T-helper 1 cell treated with Interleukin-12 subunit alpha and Interleukin-12 subunit beta and Interleukin-4 antibody, amounts not matched to agents 30 μg/mL and 1 μg/mL, for 36 hours (primary cell): ENCODE results near the gene CXCR4.

ENCODE experiments used
- H3K27ac Mint-ChIP-seq: one replicate; pipeline ENCODE4 v1.8.0; 2021; ENCODE audit warnings: mild to moderate bottlenecking, mixed read lengths
- H3K27me3 Mint-ChIP-seq: one replicate; pipeline ENCODE4 v1.8.0; 2021; ENCODE audit warnings: low read depth, mixed read lengths
- H3K36me3 Mint-ChIP-seq: one replicate; pipeline ENCODE4 v1.8.0; 2021; ENCODE audit warnings: low read depth, mixed read lengths
- H3K4me1 Mint-ChIP-seq: one replicate; pipeline ENCODE4 v1.8.0; 2021; ENCODE audit warnings: low read depth, mixed read lengths
- H3K4me3 Mint-ChIP-seq: one replicate; pipeline ENCODE4 v1.8.0; 2021; ENCODE audit warnings: mild to moderate bottlenecking, moderate library complexity, mixed read lengths
- H3K9me3 Mint-ChIP-seq: one replicate; pipeline ENCODE4 v1.8.0; 2021; ENCODE audit warnings: mixed read lengths

The CXCR4 gene

DNA sequence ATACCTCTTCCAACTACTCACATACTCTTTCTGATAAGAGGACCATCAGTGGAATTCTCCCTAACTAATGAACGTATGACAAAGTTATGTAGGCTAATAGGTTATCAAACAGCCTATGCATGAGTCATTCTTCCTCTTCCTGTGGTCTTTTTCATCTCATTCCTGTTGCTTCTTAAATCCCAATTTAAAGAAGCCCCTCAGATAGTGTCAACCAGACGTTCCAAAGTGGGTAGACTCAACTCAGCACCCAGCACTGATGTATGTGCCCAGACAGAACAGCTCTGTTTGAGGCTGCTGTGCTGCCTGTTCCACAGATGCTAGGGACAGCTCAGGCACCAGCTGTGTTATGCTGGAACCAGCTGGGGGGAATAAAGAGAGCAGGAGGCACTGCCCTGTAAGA, 52.6 kb downstream of the CXCR4 start:
- Mint-ChIP-seq H3K36me3 (peaks cover 26% of the 10 kb centered on the region), H3K27ac (peak overlapping the region; percentile 63), H3K27me3 (no peaks in the 10 kb centered on the region), H3K9me3 (peaks cover 22% of the 10 kb centered on the region), H3K4me3 (peak overlapping the region; percentile 14), H3K4me1 (peaks cover 65% of the 10 kb centered on the region)
